Central memory CD8-positive, alpha-beta T cell (primary cell): ENCODE measurements around the gene HEXIM1.

Experiments used
- ATAC-seq: fragments of 150-1000 bp; cut with Tn5 transposase; replicated peaks from 2 replicates; pipeline ENCODE4 v1.10.0; 2022; ENCODE audit warnings: mild to moderate bottlenecking, moderate FRiP score, moderate number of reproducible peaks; ENCODE audit not compliant: poor library complexity, severe bottlenecking; ENCODE audit errors: extremely low read depth
- DNase-seq, 2 donors: peaks; one replicate each; pipeline ENCODE4 v3.0.0; 2021; ENCODE audit warnings: low spot score in 2 of 2
- H3K27ac Mint-ChIP-seq: one replicate; pipeline ENCODE4 v1.8.0; 2022; ENCODE audit warnings: low read depth, mild to moderate bottlenecking, moderate library complexity, mixed read lengths
- H3K27me3 Mint-ChIP-seq: one replicate; pipeline ENCODE4 v1.8.0; 2022; ENCODE audit warnings: mixed read lengths
- H3K36me3 Mint-ChIP-seq: one replicate; pipeline ENCODE4 v1.8.0; 2022; ENCODE audit warnings: mild to moderate bottlenecking, moderate library complexity, mixed read lengths; ENCODE audit not compliant: insufficient read depth
- H3K4me1 Mint-ChIP-seq: one replicate; pipeline ENCODE4 v1.8.0; 2022; ENCODE audit warnings: mixed read lengths
- H3K4me3 Mint-ChIP-seq: one replicate; pipeline ENCODE4 v1.8.0; 2022; ENCODE audit warnings: mild to moderate bottlenecking, moderate library complexity, mixed read lengths
- H3K9me3 Mint-ChIP-seq: one replicate; pipeline ENCODE4 v1.8.0; 2022; ENCODE audit warnings: mixed read lengths

Gene HEXIM1

GRCh38 chr17:45148183-45149036, at the start of gene HEXIM1:
Gene HEXIM1 (plus strand): TSS chr17:45148475. CDS start chr17:45149191, 716 bp downstream.
- H3K27me3 Mint-ChIP-seq: no peaks in the 10 kb centered on the region
- no peaks in the 10 kb centered on the region for H3K9me3 Mint-ChIP-seq
- peaks cover 37% of the 10 kb centered on the region for H3K36me3 Mint-ChIP-seq
- H3K27ac Mint-ChIP-seq: peak within 1 kb of the TSS; percentile 100
- H3K4me1 Mint-ChIP-seq: peaks cover 50% of the 10 kb centered on the region
- ATAC-seq: peak; percentile 83
- peak; percentile 98 to 99 for DNase-seq
- H3K4me3 Mint-ChIP-seq: peak within 1 kb of the TSS; percentile 95

GRCh38 chr17:45098869-45099616, 49.2 kb upstream of the HEXIM1 start:
- Mint-ChIP-seq H3K27me3 (no peaks in the 10 kb centered on the region), H3K27ac (no peak overlapping the region), H3K4me1 (peaks cover 6% of the 10 kb centered on the region), H3K9me3 (no peaks in the 10 kb centered on the region), H3K36me3 (peaks cover 67% of the 10 kb centered on the region), H3K4me3 (no peak overlapping the region)
- ATAC-seq: peak; percentile 75
- DNase-seq: peak; percentile 56 to 65

GRCh38 chr17:45101546-45101882, 46.8 kb upstream of the HEXIM1 start:
- Mint-ChIP-seq H3K9me3 (no peaks in the 10 kb centered on the region), H3K27me3 (no peaks in the 10 kb centered on the region), H3K4me3 (no peak overlapping the region), H3K4me1 (peaks cover 2% of the 10 kb centered on the region), H3K27ac (no peak overlapping the region), H3K36me3 (peaks cover 67% of the 10 kb centered on the region)
- no peak for DNase-seq
- no peak for ATAC-seq

GRCh38 chr17:45101883-45102811, 46.1 kb upstream of the HEXIM1 start:
- H3K4me1 Mint-ChIP-seq: no peaks in the 10 kb centered on the region
- no peak overlapping the region for H3K4me3 Mint-ChIP-seq
- ATAC-seq: no peak
- H3K9me3 Mint-ChIP-seq: no peaks in the 10 kb centered on the region
- H3K36me3 Mint-ChIP-seq: peaks cover 69% of the 10 kb centered on the region
- no peaks in the 10 kb centered on the region for H3K27me3 Mint-ChIP-seq
- peak overlapping the region; percentile 49 for H3K27ac Mint-ChIP-seq
- DNase-seq: no peak

- Mint-ChIP-seq H3K4me3 (no peak overlapping the region), H3K27ac (no peak overlapping the region), H3K36me3 (peaks cover 70% of the 10 kb centered on the region), H3K9me3 (no peaks in the 10 kb centered on the region), H3K27me3 (no peaks in the 10 kb centered on the region), H3K4me1 (no peaks in the 10 kb centered on the region)
- no peak for ATAC-seq
- DNase-seq: no peak
These were observed 45.4 kb upstream of the HEXIM1 start for GRCh38 chr17:45102856-45103255.

GRCh38 chr17:45103269-45103795, 44.9 kb upstream of the HEXIM1 start:
- Mint-ChIP-seq H3K4me1 (no peaks in the 10 kb centered on the region), H3K27ac (no peak overlapping the region), H3K27me3 (no peaks in the 10 kb centered on the region), H3K36me3 (peaks cover 72% of the 10 kb centered on the region), H3K4me3 (no peak overlapping the region), H3K9me3 (no peaks in the 10 kb centered on the region)
- no peak for ATAC-seq
- no peak for DNase-seq

GRCh38 chr17:45104029-45104428, 44.2 kb upstream of the HEXIM1 start:
- Mint-ChIP-seq H3K4me1 (no peaks in the 10 kb centered on the region), H3K4me3 (no peak overlapping the region), H3K27me3 (no peaks in the 10 kb centered on the region), H3K27ac (no peak overlapping the region), H3K9me3 (no peaks in the 10 kb centered on the region), H3K36me3 (peaks cover 70% of the 10 kb centered on the region)
- DNase-seq (no peak), ATAC-seq (no peak)

GRCh38 chr17:45104497-45104896, 43.8 kb upstream of the HEXIM1 start:
- Mint-ChIP-seq H3K4me3 (no peak overlapping the region), H3K27me3 (no peaks in the 10 kb centered on the region), H3K36me3 (peaks cover 70% of the 10 kb centered on the region), H3K27ac (no peak overlapping the region), H3K9me3 (no peaks in the 10 kb centered on the region), H3K4me1 (no peaks in the 10 kb centered on the region)
- DNase-seq (no peak), ATAC-seq (no peak)

- DNase-seq: no peak
- H3K4me3 Mint-ChIP-seq: no peak overlapping the region
- no peaks in the 10 kb centered on the region for H3K4me1 Mint-ChIP-seq
- no peaks in the 10 kb centered on the region for H3K27me3 Mint-ChIP-seq
- H3K9me3 Mint-ChIP-seq: no peaks in the 10 kb centered on the region
- H3K27ac Mint-ChIP-seq: no peak overlapping the region
- no peak for ATAC-seq
- peaks cover 64% of the 10 kb centered on the region for H3K36me3 Mint-ChIP-seq
These were observed 43.2 kb upstream of the HEXIM1 start for GRCh38 chr17:45104907-45105624.

- Mint-ChIP-seq H3K36me3 (peaks cover 58% of the 10 kb centered on the region), H3K9me3 (no peaks in the 10 kb centered on the region), H3K27ac (no peak overlapping the region), H3K27me3 (no peaks in the 10 kb centered on the region), H3K4me3 (no peak overlapping the region), H3K4me1 (no peaks in the 10 kb centered on the region)
- ATAC-seq (no peak), DNase-seq (no peak)
These were observed 42.2 kb upstream of the HEXIM1 start for GRCh38 chr17:45106096-45106495.

- ATAC-seq: no peak
- peak overlapping the region; percentile 29 for H3K27ac Mint-ChIP-seq
These were observed 41.7 kb upstream of the HEXIM1 start for GRCh38 chr17:45106582-45106981.

More at GRCh38 chr17:45106582-45106981, 41.7 kb upstream of the HEXIM1 start:
- Mint-ChIP-seq H3K9me3 (no peaks in the 10 kb centered on the region), H3K4me3 (no peak overlapping the region), H3K36me3 (peaks cover 55% of the 10 kb centered on the region), H3K4me1 (no peaks in the 10 kb centered on the region), H3K27me3 (no peaks in the 10 kb centered on the region)
- DNase-seq: no peak
